ENCODE data around the gene MYEOV.

The MYEOV gene

DNA sequence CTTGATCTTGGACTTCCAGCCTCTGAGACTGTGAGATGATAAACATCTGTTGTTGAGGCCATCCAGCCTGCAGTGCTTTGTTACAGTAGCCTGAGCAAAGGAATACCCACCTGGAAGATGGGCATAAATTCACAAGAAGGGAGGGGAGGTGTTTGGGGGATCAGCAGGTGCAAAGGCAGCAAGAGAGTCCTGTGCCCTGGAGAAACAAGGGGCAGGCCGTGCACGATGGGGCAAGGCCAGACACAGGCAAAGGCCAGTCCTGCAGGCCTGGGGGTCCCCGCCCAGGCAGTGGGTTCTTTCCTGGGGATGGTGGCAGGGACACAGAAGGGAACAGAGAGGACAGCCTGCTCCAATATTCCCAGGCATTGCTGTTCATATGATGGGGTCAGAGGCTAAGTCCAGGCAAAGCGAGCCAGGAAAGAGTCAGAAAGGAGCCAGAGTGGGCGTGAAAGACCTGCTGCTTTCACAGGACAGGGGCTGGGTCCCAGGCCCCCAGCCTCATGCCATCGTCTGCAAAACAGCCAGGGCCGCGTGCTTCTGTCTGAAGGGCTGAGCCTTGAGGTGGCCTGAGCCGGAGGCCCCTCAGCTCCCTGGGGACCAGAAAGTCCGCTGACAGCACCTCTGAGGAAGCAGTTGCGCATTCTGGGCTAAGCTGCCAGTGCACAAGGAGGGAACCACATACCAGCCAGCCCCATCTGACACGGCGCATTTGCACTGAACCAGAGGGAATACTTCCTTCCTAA, 48.8 kb downstream of the MYEOV start:
- DNase-seq (ENCODE audit: low spot score), result no peak

GRCh38 chr11:69343401-69344321, 49.7 kb downstream of the MYEOV start:
- DNase-seq (ENCODE audit: low spot score), result no peak

GRCh38 chr11:69344570-69345145, 50.7 kb downstream of the MYEOV start:
- no peak for DNase-seq (ENCODE audit: low spot score)

Data from COLO829 (cell line).